GM06990 (cell line): ENCODE measurements around the gene FAM89B.

ENCODE experiments used
- DNase-seq: peaks from one replicate; pipeline ENCODE4 v3.0.0-alpha.2; 2011; ENCODE audit not compliant: insufficient read length; ENCODE audit errors: extremely low read depth
- H3K27me3 ChIP-seq: replicated peaks from 2 replicates; pipeline ENCODE4 v1.6.0; 2011; ENCODE audit warnings: low read length; ENCODE audit not compliant: control insufficient read depth, insufficient read depth
- H3K36me3 ChIP-seq: 2 replicates; pipeline ENCODE4 v1.5.1; 2011; ENCODE audit warnings: low read length; ENCODE audit not compliant: control insufficient read depth, insufficient read depth
- H3K4me3 ChIP-seq: replicated peaks from 2 replicates; pipeline ENCODE4 v1.5.1; 2011; ENCODE audit warnings: low read depth, mild to moderate bottlenecking, control low read depth, low read length
- TF ChIP-seq, protein P1 (sequence below): IDR thresholded peaks from 2 replicates; pipeline ENCODE4 v1.5.1; 2011; ENCODE audit warnings: low read length, control low read depth, mild to moderate bottlenecking, inconsistent platforms; ENCODE audit not compliant: insufficient read depth, poor library complexity, severe bottlenecking

FAM89B gene

DNA sequence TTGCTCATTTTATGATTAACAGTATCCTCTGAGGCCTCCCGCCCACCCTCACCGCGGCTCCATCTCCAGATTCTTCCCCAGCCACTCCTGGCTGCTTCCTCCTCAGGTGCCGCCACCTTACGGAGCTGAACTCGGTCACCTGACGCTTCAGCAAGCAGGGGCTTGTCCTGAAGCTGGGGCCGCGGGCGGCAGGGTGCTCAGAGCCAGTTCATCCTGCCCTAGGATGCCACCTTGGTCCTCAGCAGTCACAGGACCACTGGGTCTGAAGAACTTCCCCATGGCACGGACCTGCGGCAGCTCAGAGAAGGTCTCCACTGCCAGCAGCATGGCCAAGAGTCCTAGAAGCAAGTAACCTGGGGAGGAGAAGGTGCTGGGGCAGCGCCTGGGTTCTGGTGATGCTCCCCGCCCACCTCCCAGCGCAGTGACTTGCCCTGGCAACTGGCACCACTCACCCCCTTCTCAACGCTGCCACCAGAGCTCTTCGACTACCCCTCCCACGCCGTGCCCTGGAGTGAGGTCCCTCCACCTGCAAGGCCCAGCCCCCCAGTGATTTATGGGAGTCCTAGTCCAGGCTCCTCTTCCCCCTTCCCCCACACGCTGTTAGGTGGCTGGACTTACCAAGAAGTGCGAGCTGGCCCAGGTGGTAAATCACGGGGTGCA lies 20.6 kb downstream of the FAM89B start:
- Histone ChIP-seq H3K36me3 (peaks cover 24% of the 10 kb centered on the region), H3K27me3 (no peaks in the 10 kb centered on the region), H3K4me3 (no peak overlapping the region)
- DNase-seq: no peak
- TF ChIP-seq, protein P1, sequence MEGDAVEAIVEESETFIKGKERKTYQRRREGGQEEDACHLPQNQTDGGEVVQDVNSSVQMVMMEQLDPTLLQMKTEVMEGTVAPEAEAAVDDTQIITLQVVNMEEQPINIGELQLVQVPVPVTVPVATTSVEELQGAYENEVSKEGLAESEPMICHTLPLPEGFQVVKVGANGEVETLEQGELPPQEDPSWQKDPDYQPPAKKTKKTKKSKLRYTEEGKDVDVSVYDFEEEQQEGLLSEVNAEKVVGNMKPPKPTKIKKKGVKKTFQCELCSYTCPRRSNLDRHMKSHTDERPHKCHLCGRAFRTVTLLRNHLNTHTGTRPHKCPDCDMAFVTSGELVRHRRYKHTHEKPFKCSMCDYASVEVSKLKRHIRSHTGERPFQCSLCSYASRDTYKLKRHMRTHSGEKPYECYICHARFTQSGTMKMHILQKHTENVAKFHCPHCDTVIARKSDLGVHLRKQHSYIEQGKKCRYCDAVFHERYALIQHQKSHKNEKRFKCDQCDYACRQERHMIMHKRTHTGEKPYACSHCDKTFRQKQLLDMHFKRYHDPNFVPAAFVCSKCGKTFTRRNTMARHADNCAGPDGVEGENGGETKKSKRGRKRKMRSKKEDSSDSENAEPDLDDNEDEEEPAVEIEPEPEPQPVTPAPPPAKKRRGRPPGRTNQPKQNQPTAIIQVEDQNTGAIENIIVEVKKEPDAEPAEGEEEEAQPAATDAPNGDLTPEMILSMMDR: no peak

DNA sequence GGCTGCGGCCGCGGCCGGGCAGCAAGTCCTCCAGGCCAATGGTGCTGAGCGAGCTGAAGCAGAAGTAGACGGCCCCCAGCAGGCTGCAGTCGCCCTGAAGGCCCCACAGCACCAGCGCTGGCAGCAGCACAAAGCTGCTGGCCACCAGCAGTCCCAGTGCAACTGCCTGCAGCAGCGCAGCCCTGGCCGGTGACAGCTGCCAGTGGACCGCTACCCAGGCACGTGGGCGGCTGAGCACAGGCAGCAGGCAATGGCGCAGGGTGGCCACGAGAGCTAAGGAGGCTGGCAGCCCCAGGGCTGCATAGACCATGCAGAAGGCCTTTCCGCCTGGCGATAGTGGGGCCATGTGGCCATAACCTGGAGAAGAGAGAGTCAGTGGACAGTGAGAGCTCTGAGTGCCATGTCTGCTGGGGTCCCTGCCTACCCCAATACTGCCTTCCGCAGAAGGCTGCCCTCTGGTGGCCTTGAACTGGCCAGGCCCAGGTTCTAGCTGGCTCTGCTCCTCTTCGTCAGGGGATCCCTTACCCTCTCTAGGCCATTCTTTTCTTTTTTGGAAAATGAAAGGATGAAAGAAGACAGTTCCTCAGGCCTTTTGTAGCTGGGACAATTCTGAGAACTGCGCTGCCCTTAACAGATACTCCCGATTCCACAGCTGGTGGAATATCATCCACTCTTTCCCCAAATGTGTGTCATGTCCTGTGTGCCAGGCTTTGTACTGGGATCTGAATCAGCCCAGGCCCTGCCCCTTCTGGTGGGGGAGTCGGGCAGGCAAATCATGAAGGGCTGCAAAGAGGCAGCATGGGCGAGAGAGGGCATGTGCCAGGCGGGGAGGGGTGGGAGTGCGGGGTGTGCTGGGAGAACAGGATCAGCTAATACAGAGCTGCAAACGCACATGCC lies 21.4 kb downstream of the FAM89B start:
- no peak overlapping the region for H3K4me3 ChIP-seq
- peaks cover 30% of the 10 kb centered on the region for H3K36me3 ChIP-seq
- no peaks in the 10 kb centered on the region for H3K27me3 ChIP-seq
- no peak for DNase-seq
- TF ChIP-seq, protein P1: peak; percentile 78

DNA sequence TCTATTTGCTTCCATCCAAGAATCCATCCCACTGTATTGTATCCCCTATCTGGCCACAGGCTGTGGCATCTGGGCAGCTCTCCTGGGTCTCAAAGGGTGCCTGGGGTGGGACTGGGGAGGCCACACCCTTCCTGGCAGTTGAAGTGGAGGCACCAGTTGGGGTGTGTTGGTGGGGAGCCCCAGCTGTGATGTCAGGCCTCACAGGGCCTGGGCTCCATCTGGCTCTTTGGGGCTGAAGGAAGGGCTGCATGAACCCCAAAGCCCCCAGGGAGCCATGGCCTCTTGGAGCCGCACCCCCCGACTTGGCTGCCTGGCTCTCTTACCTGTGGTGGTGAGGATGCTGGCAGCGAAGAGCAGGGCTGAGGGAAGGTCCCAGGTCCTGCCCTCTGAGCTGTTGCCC lies 22.8 kb downstream of the FAM89B start:
- peaks cover 32% of the 10 kb centered on the region for H3K36me3 ChIP-seq
- H3K4me3 ChIP-seq: no peak overlapping the region
- DNase-seq: no peak
- TF ChIP-seq, protein P1: no peak
- H3K27me3 ChIP-seq: no peaks in the 10 kb centered on the region

DNA sequence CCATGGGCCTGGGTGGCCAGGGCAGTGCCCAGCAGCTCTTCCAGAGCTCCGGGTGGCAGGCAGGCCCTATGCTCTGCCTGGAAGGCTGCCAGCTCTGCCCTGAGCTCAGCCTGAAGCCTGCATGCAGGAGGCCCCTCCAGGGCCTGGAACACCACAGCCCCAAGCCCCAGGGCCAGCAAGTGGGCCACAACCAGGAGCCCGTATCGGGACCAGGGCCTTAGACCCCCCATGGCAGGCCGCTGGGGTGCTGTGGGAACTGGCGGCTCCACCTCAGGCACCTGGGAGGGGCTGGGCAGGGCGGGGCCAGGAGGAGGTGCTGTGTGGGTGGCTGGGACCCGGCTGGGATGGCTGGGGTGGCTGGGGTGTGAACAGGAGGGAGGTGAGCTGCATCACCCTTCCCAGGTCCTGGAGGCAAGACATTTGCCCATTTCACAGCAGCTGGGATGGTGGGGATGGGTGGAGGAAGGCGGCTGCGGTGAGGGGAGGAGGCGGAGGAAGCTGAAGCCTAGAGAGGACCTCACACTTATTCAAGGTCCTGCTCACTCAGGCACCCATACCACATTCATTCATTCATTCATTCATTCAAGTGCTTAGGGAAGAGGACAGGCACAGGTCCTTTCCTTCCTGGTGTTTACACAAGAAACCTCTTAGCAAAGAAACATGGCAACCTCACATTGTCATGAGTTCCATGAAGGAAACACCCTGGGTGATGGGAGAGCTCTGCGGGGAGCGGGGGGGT lies 23.4 kb downstream of the FAM89B start, which contains the start of gene KCNK7:
Gene KCNK7, minus strand, starts transcription at position 258 of the 739 bp plus-strand sequence. Its CDS starts 28 bp downstream, at position 230.
- Histone ChIP-seq H3K27me3 (no peaks in the 10 kb centered on the region), H3K36me3 (peaks cover 29% of the 10 kb centered on the region)
- TF ChIP-seq, protein P1: no peak

DNA sequence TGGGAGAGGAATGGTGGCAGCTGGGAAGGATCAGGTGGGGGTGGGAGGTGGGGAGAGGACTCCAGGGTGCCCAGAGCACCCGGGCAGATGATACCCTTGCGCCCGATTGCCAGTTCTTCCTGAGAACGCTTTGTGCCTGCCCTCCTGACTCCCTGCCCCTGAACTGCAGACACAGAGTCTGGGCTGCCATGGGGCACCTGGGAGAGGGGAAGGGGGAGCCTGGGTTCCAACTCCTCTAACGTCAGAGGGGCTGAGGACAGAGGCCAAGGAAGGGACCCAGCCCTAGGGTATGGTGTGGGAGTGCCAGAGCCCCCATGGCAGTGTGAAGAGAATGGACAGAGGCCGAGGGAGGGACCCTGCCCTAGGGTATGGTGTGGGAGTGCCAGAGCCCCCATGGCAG lies 24.2 kb downstream of the FAM89B start:
- Histone ChIP-seq H3K4me3 (no peak overlapping the region), H3K27me3 (no peaks in the 10 kb centered on the region), H3K36me3 (peaks cover 29% of the 10 kb centered on the region)
- TF ChIP-seq, protein P1: no peak
- no peak for DNase-seq

More for the DNA sequence above, 23.4 kb downstream of the FAM89B start, which contains the start of gene KCNK7:
- no peak for DNase-seq
- no peak within 1 kb of the TSS for H3K4me3 ChIP-seq
